Liver (tissue), 3 donors: ENCODE data around the gene UFD1.

Experiments used
- EGR1 ChIP-seq, 2 donors: IDR thresholded peaks; 2 replicates each; pipeline ENCODE4 v1.6.1; 2016 to 2018; ENCODE audit warnings: antibody characterized with exemption in 2 of 2, low read depth in 2 of 2
- FOXA1 ChIP-seq: IDR thresholded peaks from 2 replicates; pipeline ENCODE4 v1.6.1; 2016; ENCODE audit warnings: antibody characterized with exemption
- GABPA ChIP-seq, 2 donors: IDR thresholded peaks in 1 of 2; conservative IDR thresholded peaks in 1 of 2; 2 replicates each; pipeline ENCODE4 v1.6.1; 2016; ENCODE audit warnings: antibody characterized with exemption in 2 of 2, mild to moderate bottlenecking in 1 of 2, moderate library complexity in 1 of 2
- JUND ChIP-seq, 2 donors: IDR thresholded peaks; 2 replicates each; pipeline ENCODE4 v1.6.1; 2016; ENCODE audit warnings: antibody characterized with exemption in 2 of 2
- RAD21 ChIP-seq, 2 donors: IDR thresholded peaks; 2 replicates each; pipeline ENCODE4 v1.6.1; 2016; ENCODE audit warnings: antibody characterized with exemption in 2 of 2, mild to moderate bottlenecking in 2 of 2
- RXRA ChIP-seq, 2 donors: IDR thresholded peaks; 2 replicates each; pipeline ENCODE4 v1.6.1; 2017 to 2018; ENCODE audit warnings: antibody characterized with exemption in 2 of 2, mild to moderate bottlenecking in 1 of 2
- SP1 ChIP-seq: IDR thresholded peaks from 2 replicates; pipeline ENCODE4 v1.6.1; 2018; ENCODE audit warnings: antibody characterized with exemption, mild to moderate bottlenecking
- TAF1 ChIP-seq: conservative IDR thresholded peaks from 2 replicates; pipeline ENCODE4 v1.6.1; 2016; ENCODE audit warnings: antibody characterized with exemption, mild to moderate bottlenecking
- YY1 ChIP-seq: IDR thresholded peaks from 2 replicates; pipeline ENCODE4 v1.6.1; 2016; ENCODE audit warnings: antibody characterized with exemption, mild to moderate bottlenecking
- TF ChIP-seq, protein P1 (sequence below): IDR thresholded peaks from 2 replicates; pipeline ENCODE4 v1.6.1; 2016; ENCODE audit warnings: antibody characterized with exemption
- TF ChIP-seq, protein P2 (sequence below): IDR thresholded peaks from 2 replicates; pipeline ENCODE4 v1.6.1; 2016; ENCODE audit warnings: antibody characterized with exemption
- TF ChIP-seq, protein P3 (sequence below): fragments of 150-350 bp; IDR thresholded peaks from 2 replicates; pipeline ENCODE4 v1.5.1; 2017; ENCODE audit warnings: improper control_type of control experiment, low read depth, low read length; ENCODE audit not compliant: missing input control
- TF ChIP-seq, protein P4 (sequence below): IDR thresholded peaks from 2 replicates; pipeline ENCODE4 v1.6.1; 2016; ENCODE audit warnings: antibody characterized with exemption, mild to moderate bottlenecking
- donor health status: healthy.
- donor health status: healthy.

DNA sequence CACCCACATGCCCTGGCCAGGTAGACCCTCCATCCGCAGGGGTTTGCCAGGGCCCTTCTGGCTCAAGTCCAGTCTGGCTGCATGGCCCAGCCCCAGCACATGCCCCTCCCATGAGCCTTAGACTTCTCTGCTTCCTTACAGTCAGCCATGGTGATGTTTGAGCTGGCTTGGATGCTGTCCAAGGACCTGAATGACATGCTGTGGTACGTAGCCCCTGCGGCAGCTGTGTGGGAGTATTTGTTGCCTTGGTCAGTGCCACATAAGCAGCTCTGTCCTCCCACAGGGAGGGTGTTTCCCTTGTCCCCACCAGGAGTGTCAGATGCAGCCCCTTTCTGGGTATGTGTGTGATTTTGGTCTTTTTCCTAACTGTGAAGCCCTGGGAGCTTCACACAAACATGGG lies 18.3 kb upstream of the UFD1 start:
- TF ChIP-seq, protein P1, sequence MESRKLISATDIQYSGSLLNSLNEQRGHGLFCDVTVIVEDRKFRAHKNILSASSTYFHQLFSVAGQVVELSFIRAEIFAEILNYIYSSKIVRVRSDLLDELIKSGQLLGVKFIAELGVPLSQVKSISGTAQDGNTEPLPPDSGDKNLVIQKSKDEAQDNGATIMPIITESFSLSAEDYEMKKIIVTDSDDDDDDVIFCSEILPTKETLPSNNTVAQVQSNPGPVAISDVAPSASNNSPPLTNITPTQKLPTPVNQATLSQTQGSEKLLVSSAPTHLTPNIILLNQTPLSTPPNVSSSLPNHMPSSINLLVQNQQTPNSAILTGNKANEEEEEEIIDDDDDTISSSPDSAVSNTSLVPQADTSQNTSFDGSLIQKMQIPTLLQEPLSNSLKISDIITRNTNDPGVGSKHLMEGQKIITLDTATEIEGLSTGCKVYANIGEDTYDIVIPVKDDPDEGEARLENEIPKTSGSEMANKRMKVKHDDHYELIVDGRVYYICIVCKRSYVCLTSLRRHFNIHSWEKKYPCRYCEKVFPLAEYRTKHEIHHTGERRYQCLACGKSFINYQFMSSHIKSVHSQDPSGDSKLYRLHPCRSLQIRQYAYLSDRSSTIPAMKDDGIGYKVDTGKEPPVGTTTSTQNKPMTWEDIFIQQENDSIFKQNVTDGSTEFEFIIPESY: no peak
- TF ChIP-seq SP1: no peak
- TF ChIP-seq, protein P2, sequence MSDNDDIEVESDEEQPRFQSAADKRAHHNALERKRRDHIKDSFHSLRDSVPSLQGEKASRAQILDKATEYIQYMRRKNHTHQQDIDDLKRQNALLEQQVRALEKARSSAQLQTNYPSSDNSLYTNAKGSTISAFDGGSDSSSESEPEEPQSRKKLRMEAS: no peak
- TF ChIP-seq FOXA1: no peak
- TF ChIP-seq, protein P3, sequence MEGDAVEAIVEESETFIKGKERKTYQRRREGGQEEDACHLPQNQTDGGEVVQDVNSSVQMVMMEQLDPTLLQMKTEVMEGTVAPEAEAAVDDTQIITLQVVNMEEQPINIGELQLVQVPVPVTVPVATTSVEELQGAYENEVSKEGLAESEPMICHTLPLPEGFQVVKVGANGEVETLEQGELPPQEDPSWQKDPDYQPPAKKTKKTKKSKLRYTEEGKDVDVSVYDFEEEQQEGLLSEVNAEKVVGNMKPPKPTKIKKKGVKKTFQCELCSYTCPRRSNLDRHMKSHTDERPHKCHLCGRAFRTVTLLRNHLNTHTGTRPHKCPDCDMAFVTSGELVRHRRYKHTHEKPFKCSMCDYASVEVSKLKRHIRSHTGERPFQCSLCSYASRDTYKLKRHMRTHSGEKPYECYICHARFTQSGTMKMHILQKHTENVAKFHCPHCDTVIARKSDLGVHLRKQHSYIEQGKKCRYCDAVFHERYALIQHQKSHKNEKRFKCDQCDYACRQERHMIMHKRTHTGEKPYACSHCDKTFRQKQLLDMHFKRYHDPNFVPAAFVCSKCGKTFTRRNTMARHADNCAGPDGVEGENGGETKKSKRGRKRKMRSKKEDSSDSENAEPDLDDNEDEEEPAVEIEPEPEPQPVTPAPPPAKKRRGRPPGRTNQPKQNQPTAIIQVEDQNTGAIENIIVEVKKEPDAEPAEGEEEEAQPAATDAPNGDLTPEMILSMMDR: no peak
- TF ChIP-seq, protein P4, sequence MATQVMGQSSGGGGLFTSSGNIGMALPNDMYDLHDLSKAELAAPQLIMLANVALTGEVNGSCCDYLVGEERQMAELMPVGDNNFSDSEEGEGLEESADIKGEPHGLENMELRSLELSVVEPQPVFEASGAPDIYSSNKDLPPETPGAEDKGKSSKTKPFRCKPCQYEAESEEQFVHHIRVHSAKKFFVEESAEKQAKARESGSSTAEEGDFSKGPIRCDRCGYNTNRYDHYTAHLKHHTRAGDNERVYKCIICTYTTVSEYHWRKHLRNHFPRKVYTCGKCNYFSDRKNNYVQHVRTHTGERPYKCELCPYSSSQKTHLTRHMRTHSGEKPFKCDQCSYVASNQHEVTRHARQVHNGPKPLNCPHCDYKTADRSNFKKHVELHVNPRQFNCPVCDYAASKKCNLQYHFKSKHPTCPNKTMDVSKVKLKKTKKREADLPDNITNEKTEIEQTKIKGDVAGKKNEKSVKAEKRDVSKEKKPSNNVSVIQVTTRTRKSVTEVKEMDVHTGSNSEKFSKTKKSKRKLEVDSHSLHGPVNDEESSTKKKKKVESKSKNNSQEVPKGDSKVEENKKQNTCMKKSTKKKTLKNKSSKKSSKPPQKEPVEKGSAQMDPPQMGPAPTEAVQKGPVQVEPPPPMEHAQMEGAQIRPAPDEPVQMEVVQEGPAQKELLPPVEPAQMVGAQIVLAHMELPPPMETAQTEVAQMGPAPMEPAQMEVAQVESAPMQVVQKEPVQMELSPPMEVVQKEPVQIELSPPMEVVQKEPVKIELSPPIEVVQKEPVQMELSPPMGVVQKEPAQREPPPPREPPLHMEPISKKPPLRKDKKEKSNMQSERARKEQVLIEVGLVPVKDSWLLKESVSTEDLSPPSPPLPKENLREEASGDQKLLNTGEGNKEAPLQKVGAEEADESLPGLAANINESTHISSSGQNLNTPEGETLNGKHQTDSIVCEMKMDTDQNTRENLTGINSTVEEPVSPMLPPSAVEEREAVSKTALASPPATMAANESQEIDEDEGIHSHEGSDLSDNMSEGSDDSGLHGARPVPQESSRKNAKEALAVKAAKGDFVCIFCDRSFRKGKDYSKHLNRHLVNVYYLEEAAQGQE: no peak
- no peak for TF ChIP-seq TAF1
- no peak for TF ChIP-seq JUND (IDR thresholded peaks at IDR 0.05)
- no peak for TF ChIP-seq RXRA (IDR thresholded peaks at IDR 0.05)
- no peak for TF ChIP-seq RAD21 (IDR thresholded peaks at IDR 0.05)
- no peak for TF ChIP-seq EGR1 (IDR thresholded peaks at IDR 0.05; ENCODE audit: low read depth in 2 of 2)
- TF ChIP-seq GABPA (IDR thresholded peaks at IDR 0.05 in 1 of 2, conservative IDR thresholded peaks at IDR 0.05 in 1 of 2): no peak
- TF ChIP-seq YY1: no peak
